HG03432 (cell line): ENCODE measurements around the gene DMD.
"Not testable (repeated sequence)": the region's sequence is repeated elsewhere in the genome, so short reads cannot be mapped to it uniquely, and the experiment has no call there.

Experiments used
- ATAC-seq: cut with Tn5 transposase; IDR thresholded peaks from one replicate; pipeline ENCODE4 v1.9.1; 2021; ENCODE audit warnings: mild to moderate bottlenecking, moderate library complexity; ENCODE audit not compliant: unreplicated experiment

Gene DMD

DNA sequence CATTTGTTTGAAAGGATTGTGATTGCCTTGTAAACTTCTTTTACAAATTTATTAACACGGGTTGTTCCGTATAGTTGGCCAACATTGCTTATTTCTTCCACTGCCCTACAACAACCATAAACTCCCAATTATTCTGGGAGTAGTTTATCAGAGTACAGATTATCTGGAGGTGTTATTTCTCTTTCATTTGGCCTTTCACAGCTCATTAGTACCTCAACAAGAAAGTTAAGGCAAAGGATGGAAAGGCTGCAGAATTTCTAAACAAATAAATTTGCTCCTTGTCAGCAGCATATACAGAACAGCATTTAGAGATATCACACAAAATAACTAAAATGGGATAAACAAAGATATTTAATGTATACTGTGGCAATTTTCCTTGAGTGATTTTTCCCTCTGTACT lies 548.8 kb downstream of the DMD start:
- no peak for ATAC-seq

DNA sequence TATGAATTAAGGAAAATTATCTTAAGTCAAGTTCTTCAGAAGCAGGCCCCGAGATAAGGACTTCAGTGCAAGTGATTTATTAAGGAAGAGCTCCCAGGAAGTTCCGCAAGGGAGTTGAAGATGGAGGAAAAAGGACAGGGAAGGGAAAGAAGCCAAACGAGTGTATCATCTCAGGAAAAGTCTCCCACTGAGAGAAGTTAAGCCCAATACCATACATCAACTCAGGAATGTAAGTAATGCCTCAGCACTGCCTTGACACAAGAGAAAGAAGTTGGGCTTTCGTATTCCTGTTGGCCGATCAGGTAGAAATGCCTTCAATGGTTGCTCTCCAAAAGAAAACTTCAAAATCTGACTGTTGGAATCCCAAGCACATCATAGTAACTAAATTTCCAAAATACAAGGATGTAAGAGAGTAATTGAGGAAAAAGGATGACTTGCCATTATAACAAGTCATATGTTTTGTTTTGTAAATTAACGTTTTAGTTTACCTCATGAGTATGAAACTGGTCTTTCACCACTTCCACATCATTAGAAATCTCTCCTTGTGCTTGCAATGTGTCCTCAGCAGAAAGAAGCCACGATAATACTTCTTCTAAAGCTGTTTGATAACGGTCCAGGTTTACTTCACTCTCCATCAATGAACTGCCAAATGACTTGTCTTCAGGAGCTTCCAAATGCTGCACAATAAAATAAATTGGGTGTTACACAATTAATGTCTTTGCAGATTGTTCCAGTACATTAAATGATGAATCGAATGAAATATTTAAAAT lies 566.7 kb downstream of the DMD start:
- no peak for ATAC-seq

DNA sequence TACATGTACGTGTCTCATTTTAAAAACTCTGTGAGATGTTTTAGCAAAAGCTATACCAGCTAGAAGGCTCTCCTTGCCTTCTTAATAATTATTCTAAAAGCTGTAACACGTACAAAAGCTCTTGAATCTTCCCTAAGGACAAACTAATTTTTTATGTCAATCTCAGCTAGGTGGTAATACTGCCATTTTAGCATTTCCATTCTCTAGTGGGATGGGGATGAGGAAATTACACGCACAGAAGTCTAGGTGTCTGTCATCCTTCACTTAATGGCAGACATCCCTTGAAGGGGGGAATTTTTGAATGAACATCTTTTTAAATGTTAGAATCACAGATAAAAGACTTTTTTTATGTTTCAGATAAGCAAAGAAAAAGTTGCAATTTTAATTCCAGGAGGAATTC lies 569.1 kb downstream of the DMD start:
- ATAC-seq = no peak

DNA sequence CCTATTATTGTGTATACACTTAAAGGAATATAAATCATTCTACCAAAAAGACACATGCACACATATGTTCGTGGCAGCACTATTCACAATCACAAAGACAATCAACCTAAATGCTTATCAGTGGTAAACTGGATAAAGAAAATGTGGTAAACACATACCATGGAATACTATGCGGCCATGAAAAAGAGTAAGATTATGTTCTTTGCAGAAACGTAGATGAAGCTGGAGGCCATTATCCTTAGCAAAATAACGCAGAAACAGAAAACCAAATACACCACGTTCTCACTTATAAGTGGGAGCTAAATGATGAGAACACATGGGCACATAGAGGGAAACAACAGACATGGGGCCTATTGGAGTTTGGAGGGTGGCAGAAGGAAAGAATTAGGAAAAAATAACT lies 593.2 kb downstream of the DMD start:
- no peak for ATAC-seq

DNA sequence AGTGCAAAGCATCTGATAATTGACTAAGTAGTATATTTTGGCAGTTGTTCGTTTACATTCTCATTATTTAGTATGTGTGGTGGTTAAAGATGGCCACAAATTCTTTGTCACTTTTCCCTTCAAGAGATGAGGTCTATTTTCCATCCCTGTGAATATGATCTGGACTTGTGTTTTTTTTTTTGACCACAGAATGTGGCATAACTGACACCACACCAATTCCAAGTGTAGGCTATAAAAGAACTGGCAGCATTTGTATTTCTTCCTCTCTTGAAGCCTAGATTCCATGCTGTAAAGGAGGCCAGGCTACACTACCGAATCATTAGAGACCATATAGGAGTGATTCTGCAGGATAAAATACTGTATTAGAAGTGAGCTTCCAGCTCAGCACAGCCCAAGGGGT lies 596.6 kb downstream of the DMD start:
- ATAC-seq = no peak

DNA sequence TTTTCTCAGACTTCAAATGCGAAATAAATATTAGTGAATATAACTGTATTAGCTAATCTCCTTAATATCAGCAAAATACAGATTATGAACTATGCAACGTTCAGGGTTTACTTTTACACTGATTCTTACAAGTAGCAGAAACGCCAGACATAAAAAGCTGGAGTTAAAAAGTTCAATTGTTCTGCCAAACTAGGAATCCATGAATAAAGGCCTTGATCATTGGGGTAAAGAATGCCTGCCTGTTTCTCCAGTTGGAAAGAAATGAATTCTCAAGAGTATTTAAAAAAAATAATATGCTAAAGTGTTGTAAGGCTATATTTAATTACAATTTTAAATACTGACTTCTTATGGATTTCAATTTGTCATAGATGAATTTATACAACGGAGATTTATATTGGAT lies 612.2 kb downstream of the DMD start:
- ATAC-seq = no peak

DNA sequence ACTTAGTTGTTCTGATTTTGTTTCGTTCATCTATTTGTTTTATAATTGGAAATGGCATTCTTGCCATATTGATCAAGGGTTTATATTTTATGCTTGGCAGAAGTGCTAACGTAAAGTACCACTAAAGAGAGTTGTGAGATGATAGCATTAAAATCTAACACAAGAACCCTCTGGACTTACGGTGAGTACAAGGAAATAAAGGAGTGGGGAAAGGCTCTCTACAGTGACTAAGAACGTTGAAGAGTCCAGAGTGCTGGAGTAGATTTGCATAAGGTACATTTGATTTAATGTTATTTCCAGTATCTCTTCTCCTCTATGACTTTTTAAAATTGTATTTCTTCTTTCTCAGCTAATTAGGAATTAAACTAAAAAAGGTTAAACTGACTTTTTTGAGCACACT lies 612.6 kb downstream of the DMD start:
- ATAC-seq = no peak

DNA sequence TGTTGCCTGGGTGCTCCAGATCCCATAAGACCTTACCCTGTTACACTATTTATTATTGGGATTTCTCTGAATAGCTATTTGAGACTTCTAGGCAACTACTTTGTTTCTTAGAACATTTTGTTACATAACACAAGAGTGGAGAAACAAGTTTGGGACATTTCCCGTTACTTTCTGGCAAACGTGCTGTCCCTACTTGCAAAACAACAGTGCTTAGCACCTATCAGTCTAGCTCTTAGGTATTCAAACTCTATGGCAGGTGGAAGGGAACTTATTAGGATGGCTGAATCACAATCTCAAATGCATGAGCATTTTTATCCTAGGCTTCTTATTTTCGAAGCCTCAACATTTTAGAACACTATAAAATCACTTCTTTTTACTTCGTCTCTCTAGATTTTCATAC lies 613.6 kb downstream of the DMD start:
- ATAC-seq = no peak

DNA sequence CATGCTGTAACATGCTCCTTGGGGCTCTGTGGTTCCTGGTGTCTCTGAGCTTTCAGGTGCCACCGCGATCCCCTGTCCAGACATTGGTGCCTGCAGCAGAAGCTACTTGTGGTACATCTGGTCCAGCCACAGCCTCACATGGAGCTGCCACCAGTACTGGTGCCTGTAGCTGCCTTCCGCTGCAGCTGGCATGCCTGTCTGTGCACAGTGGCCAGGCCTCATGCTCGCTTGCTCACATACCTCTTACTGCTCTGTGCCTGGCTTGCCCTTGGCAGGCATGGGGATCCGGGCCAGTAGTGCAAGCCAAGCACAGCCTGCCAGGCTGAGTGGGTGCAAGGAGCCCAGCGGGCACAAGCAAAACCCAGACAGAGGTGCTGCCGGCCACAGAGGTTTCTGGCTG lies 618.6 kb downstream of the DMD start:
- no peak for ATAC-seq

DNA sequence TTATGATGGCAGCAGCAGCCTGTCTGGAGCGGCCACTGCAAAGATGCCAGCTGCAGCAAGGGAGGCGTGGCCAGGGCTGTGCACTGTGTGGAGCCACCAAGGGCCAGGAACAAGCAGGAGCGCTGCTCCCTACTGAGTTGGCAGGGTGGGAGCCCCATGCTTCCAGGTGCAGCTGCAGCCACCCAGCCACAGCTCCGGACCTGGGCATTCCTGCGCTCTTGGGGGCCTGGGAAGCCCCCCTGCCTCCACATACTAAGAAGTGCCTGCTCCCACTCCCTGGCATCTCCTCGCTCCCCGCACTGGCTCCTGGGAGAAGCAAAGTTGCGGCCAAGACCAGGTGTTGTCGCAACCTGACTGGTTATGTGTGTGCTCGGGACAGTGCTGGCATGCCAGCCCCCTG lies 619.8 kb downstream of the DMD start:
- no peak for ATAC-seq

DNA sequence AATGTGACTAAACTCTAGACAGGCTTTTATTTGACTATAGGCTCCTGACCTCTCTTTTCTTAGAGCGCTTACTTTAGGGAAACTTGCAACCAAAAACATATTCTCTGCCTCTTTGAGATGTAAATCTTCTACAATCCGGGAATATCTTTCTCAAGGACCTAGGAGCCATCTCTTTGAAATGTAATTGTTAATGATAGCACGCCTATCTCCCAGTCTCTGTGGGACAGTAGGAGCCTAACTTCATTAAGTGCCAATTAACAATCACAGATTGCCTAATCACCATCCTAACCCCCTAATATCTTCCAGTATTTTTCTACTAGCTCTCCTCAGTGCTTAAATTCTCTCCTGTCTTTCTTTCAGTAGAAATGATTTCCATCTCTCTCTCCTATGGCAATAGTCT lies 628.6 kb downstream of the DMD start:
- no peak for ATAC-seq

DNA sequence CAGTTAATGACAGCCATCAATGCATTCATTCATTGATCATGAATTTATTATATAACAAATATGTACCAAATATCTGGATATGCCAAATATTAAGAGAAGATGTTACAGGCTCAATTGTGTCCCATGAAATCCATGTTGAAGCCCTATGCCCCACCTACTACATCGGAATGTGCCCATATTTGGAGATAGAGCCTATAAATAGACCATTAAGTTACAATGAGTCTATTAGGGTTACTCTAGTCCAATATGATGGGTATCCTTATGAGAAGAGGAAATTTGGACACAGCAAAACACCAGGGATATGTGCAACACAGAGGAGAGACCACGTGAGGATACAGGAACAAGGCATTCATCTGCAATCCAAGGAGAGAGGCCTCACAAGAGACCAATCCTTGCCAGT lies 634.5 kb downstream of the DMD start:
- ATAC-seq = no peak

DNA sequence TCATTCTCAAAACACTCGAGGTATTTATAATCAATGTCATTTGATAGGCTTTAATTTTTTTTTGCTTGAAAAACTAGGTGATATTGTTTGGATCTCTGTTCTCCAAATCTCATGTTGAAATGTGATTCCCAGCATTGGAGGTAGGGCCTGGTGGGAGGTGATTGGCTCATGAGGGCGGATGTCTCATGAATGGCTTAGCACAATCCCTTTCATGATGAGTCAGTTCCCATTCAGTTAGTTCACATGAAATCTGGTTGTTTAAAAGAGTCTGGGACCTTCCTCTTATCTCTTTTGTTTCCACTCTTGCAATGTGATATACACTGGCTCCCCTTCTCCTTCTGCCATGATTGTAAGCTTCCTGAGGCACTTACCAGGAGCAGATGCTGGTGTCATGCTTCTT lies 638.7 kb downstream of the DMD start:
- ATAC-seq = no peak

DNA sequence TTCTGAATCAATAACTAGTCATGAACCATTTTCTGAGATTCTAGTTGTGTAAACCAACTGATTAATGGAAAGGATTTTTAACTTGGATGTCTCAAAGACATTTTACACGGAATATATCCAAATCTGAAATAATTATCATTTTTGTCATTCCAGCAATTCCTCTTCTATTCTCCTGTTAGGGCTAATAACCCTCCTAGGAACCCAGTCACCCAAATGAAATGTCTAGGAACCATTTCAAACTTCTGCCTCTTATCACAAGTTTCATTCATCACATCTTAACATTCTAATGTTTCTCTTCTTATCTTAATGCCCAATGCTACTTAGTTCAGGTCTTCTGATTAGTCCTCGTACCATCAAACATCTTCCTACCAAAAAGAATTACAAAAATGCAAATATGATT lies 639.8 kb downstream of the DMD start:
- ATAC-seq = no peak

DNA sequence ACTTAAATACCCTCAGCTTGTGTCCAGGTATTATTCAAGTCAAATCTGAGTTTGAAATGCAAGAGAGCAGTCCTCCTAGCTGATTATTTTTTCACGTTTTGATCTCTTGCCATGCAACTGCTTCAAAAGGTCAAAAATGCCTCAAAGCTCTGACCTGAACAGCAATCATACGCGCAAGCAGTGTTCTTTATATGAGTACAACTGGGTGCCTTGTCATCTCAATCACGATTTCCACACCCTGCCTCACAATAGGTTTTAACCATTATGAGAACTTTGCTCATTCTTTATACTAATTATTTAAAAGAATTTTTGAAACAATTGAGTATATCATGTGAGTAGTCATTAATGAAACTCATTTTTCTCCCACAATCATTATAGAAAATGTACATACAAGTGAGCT lies 649.1 kb downstream of the DMD start:
- ATAC-seq = no peak

DNA sequence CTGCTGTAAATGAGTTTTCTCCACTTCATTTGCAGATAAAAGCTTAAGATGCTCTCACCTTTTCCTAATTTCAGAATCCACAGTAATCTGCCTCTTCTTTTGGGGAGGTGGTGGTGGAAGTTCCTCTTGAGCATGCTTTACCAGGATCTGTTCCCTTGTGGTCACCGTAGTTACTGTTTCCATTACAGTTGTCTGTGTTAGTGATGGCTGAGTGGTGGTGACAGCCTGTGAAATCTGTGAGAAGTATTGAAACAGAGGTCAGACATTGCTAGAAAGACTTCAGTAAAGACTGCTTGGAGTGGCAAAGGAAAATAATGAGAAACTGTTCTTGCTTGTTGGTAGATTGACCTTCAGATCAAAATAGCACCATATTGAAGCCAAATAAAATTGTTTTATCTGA lies 666.2 kb downstream of the DMD start:
- ATAC-seq = no peak

DNA sequence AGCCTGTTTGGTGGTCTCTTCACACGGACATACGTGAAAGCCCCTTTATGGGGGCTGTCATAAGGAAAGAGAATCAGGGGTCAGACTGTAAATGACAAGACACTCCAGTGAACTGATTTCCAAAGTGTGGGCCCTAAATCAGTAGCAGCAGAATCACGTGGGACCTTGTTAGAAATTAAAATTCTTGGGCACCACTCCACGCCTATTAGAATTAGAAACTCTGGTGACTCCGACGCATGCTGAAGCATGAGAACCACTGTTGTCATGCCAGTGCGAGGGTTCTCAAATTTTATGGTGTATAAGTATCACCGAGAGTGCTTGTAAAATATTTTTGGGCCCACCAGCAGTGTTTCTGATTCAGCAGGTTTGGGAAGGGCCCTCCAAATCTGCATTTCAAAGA lies 672.8 kb downstream of the DMD start:
- no peak for ATAC-seq

DNA sequence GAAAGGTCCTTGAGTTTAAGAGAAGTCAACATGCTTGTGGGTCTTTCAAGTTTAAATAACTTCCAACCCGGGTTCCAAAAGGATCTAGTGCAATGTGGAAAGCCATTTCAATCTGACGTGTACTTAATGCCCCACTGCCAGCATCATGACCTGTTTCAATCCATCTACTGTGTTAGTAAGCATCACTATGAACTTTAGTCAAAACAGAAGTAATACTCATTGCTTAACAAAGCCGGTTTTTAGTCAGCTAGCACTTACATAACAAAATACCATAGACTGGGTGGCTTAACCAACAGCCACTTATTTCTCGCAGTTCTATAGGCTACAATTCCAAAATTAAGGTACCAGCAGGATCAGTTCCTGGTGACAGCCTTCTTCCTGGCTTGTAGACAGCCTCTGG lies 677.5 kb downstream of the DMD start:
- ATAC-seq = peak; percentile 60

DNA sequence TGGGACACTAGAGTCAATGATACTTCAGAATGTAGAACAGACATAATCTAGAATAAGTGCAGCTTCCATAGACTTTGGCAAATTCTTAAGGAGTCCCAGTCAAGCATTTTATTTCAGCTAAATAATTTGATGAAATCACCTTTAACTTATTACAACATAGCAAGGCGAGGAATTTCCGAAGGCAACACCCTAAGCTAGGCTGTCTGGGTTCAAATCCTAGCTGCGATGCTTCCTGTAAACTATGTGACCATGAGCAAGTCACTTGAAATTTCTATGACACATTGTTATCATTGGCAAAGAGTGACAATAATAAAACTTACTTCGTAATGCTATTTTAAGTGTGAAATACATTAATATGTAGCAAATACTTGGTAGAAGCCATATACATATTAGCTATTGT lies 679.1 kb downstream of the DMD start:
- ATAC-seq = no peak

DNA sequence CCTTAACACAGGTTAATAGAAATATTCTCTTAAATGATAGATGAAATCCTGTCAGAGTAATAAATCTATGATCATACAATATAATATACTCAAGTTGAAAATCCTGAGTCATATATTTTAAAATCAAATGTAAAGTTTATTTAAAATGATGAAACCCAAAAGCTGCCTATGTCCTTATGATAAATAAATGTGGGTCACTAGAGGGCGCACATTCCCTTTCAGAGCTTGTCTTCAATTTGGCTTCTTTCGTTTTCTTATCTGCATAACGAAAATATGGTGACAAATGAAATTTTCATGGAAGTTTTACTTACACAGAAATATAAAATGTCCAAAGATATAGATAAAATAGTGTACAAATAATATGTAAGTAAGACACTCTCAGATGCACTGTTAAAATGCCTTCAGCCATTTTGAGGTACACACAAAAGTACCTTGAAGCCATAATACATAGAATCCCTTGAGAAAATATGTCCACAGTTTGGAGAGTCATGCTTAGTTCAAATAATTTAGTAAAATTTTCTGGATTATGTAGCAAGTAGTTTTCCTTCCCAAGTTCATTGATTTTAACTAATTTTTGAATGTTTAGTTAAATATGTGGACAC lies 680.4 kb downstream of the DMD start:
- ATAC-seq = peak; percentile 66

DNA sequence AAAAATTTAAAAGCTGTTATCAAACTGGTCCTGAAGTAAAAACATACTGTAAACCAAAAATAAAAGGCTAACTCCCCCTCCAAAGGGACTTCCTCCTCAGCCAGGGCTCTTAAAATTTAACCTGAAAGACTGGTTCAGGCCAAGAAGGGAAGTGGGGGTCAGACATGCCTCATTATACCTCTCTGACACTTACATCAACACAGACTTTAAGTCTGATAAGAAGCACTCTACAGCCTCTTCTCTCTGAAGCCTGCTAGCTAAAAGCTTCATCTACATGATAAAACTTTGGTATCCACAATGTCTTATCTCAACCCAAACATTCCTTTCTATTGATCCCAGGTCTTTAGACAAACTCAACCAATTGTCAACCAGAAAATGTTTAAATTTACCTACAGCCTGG lies 682.9 kb downstream of the DMD start:
- ATAC-seq = not testable (repeated sequence)

DNA sequence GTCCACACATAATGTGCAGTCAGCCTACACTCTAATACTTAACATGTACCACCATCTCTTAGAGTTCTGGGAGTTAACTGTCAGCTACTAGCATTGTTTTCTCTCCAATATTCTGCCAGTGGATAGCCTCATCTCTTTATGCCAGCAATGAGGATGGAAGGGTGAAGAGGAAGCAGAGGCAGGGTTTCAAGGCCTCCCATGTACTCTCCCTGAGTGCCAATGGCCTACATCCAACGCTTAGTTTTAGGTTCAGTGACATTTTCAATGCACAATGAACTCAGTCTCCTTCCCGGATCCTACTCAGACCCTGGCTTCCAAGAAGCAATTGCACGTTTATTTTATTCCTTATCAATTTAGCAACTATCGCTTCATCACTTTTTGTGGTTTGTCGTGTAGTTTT lies 686.1 kb downstream of the DMD start:
- ATAC-seq = no peak

DNA sequence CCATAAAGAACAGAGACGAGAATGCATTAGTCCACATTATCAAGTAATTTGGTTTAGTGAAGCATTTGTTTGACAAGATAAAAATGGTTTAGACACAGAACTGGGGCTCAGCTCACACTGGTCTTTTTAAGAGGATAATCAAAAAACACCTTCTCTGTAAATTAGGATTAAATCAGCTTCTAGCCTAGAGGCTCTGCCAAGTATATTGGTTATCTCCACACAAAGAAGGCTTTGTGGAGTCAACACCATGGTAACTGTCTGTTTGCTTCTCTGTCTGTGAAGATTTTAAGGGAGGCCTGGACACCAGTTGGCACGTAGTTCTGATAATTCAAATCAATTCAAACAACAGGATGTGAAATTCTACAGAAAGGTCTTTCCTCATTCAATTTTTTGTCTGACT lies 687.0 kb downstream of the DMD start:
- ATAC-seq = no peak
